ENCODE measurements around the gene CTAGE9.
"Not testable (repeated sequence)": the region's sequence is repeated elsewhere in the genome, so short reads cannot be mapped to it uniquely, and the experiment has no call there.

CTAGE9 gene

GRCh38 chr6:131710917-131711316 is at the start of gene CTAGE9:
Gene CTAGE9, minus strand, starts transcription at chr6:131711017. Its CDS starts 0 bp downstream, at chr6:131711017.
- not testable (repeated sequence) for DNase-seq (ENCODE audit: low read depth in 3 of 3)

- no peak for DNase-seq (ENCODE audit: low read depth in 3 of 3)
Measured at GRCh38 chr6:131758920-131759319, 48.1 kb upstream of the CTAGE9 start.

DNA sequence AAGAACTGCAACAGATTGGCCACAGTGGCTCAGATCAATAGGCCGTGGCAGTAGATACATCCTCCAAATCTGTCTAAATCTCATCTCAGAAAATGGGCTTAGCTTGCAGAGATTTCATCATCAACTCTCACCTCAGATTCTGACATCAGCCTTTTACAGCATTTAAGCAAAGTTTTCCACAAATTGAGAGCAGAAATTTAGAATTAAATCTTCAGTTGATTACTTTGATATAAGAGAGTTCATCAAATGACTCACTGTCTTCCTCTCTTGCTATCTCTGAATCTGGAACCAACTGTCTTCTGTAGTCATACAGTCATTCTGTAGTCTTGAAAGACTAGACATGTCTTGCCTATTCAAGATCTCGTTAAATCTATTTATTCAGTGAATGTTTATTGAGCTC is 45.2 kb upstream of the CTAGE9 start:
- no peak for DNase-seq (ENCODE audit: low read depth in 3 of 3)

DNA sequence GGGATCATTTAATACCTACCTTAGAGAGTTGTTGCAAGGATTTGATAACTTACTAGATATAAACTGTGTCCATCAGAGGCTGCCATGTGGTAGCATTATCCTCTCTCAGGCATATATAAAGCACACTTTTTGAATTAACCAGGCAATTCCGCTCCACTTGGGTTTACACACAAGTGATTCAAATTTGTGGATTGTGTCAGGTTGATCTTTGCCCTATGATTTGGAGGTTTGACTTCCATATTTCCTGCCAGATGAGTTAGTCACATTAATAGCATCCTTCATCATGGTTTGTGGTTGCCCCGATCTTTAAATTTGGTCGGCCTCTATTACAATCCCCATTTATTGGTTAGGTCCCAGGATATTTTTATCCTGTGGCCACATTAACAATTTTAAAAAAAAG is 44.8 kb upstream of the CTAGE9 start:
- DNase-seq (ENCODE audit: low read depth in 3 of 3), result no peak

DNA sequence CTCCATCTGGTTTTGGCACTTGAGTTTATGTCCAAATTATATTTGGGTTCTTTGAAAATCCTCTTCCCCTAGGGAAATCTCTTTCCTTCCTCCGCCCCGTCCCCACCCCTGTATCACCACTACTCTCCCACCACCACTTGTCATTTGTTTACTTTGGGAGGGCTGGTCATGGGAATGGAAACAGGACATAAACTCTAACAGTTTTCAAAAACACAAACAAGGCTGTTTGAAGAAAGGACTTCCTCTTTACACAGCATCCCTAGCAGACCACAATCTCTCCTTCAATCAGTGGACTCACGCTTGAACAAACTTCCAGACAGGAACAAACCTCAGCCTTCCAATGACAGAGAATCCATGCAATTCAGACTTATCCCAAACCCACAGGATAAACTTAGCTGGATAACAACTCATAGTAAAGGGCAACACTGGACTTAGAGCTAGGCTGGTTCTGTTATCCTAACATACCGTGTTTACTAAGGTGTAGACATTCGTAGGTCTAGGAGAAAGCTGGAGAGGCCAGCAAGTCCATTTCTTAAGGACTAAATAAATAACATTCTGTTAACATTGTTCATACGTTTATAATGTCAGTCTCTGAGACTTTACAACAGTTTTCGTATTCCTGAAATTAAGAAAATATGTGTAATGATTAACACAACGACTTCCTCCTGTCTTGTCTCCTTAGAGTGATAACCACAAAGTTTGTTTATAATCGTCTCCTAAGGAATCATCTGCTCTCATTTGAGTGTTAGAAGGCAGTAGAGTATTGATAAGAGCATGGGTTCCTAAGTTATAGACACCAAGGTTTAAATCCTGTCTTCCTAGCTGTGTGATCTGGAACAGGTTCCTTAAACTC is 44.1 kb upstream of the CTAGE9 start:
- no peak for DNase-seq (ENCODE audit: low read depth in 3 of 3)

DNA sequence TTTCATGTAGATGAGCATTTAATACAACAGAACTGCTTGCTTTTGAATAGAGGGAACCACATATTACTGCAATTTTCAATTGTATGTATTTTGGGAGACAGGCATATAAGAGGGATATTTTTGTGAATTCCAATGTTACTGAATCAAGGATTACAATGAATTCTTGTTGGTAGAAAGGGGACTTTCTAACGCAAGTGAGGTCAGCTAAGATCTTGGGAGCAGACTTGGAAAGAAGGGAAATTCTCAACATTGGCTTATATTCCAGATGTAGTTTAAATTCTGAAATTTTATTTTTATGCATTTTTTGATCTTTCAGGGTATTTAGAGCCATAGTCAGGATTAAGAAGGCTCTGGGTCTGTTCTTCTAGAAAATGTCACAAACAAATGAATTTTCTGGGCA is 43.3 kb upstream of the CTAGE9 start:
- no peak for DNase-seq (ENCODE audit: low read depth in 3 of 3)

GRCh38 chr6:131751012-131751715 is 40.3 kb upstream of the CTAGE9 start:
- DNase-seq (ENCODE audit: low read depth in 3 of 3), result not testable (repeated sequence)

DNA sequence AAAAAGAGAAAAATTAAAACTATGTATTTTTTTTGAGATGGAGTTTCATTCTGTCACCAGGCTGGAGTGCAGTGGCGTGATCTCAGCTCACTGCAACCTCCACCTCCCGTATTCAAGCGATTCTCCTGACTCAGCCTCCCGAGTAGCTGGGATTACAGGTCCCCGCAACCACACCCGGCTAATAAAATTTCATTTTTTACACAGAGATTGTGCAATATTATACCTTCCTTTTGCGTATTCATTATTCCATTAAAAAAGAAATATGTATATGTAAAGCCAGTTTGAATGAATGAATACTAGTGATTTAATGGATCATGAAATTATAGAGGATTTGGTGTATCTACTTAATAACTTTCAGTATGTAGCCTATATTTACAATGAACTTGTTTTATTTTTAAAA is 38.2 kb upstream of the CTAGE9 start:
- DNase-seq (ENCODE audit: low read depth in 3 of 3), result no peak

DNA sequence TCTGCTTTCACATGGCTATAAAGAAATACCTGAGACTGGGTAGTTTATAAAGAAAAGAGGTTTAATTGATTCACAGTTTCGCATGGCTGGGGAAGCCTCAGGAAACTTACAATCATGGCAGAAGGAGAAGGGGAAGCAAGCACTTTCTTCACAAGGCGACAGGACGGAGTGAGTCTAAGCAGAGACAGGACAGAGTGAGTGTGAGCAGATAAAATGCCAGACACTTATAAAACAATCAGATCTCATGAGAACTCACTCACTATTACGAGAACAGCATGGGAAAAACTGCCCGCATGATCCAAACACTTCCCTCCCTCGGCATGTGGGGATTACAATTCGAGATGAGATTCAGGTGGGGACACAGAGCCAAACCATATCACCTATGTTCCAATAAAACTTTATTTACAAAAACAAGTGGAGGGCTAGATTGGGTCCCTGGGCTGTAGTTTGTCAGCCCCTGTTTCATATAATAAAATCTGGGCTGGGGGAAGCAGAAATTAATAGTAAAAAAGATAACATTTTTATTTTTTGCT is 37.1 kb upstream of the CTAGE9 start:
- DNase-seq (ENCODE audit: low read depth in 3 of 3), result no peak

GRCh38 chr6:131745476-131745875 is 34.7 kb upstream of the CTAGE9 start:
- DNase-seq (ENCODE audit: low read depth in 3 of 3), result no peak

GRCh38 chr6:131744432-131745287 is 33.8 kb upstream of the CTAGE9 start:
- no peak for DNase-seq (ENCODE audit: low read depth in 3 of 3)

DNA sequence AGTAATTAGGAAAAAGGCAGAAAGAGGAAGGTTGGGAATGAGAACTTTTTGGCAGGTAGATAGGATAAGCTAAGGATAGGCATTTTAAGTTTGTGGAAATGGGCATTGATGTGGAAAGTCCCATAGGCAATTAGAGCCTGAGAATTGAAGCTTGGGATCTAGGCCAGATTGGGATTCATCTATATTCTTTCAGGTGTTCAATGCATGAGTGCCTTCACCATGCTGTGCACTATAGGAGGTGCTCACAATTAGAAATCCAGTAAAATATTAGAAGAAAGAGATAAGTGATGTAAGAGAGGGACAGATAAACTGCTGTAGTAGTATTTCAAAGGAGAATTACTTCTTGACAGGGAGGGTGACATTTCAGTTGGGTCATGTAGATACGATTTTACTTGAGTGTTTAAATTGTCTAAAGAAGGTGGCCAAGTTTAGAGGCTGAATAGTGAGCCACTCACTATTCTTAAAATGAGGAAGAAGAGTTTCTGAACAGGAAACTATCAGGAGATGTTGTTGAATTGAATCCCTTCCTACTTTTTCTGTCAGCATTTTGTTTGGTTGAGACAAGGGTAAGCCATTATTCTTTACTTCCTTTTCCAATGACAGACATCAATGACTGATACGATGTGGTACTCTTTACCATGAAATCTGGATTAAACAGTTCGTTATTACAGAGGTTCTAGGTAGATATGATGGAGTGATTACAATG is 31.0 kb upstream of the CTAGE9 start:
- DNase-seq (ENCODE audit: low read depth in 3 of 3), result no peak

GRCh38 chr6:131740161-131740560 is 29.3 kb upstream of the CTAGE9 start:
- no peak for DNase-seq (ENCODE audit: low read depth in 3 of 3)

- no peak for DNase-seq (ENCODE audit: low read depth in 3 of 3)
Measured at GRCh38 chr6:131739136-131739535, 28.3 kb upstream of the CTAGE9 start.

DNA sequence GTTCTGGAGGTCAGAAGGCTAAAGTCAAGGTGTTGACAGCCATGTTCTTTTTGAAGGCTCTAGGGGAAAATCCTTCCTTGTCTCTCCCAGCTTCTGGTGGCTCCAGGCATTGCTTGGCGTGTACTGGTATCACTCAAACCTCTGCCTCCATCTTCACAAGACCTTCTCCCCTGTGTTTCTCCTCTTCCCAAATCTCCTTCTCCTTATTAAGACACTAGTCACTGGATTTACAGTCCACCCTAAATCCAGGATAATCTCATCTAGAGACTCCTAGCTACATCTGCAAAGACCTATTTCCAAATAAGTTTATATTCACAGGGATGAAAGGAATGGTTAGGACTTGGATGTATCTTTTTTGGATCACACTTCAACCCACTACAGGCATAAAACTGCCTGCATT is 26.0 kb upstream of the CTAGE9 start:
- no peak for DNase-seq (ENCODE audit: low read depth in 3 of 3)

- no peak for DNase-seq (ENCODE audit: low read depth in 3 of 3)
Measured at GRCh38 chr6:131736003-131736596, 25.3 kb upstream of the CTAGE9 start.

GRCh38 chr6:131733376-131734016 is 22.7 kb upstream of the CTAGE9 start:
- DNase-seq (ENCODE audit: low read depth in 3 of 3), result no peak

DNA sequence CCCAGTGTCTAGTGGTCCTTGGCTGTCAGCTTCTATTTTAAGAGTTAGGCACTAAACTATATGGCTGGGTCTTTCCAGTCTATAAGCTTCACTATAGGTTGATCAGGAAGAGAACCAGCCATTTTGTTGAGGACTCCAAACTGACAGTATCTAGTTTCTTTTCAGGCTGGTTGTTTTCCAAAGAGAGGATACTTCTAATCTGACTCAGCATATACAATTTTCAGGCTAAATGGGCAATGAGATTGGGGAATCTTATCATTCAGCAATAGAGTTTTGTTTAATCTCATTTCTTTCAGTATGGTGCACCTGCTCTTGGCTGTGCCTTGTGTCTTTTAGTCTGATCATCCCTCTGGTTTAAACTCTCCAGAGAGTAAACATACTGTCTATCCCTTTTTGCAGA is 20.4 kb upstream of the CTAGE9 start:
- no peak for DNase-seq (ENCODE audit: low read depth in 3 of 3)

- DNase-seq (ENCODE audit: low read depth in 3 of 3), result no peak
Measured at GRCh38 chr6:131730264-131730663, 19.4 kb upstream of the CTAGE9 start.

GRCh38 chr6:131729550-131729949 is 18.7 kb upstream of the CTAGE9 start:
- no peak for DNase-seq (ENCODE audit: low read depth in 3 of 3)

All from stimulated activated CD4-positive, alpha-beta T cell treated with anti-CD3 and anti-CD28 coated beads, TNF-alpha, amount 100 ng/mL, for 48 hours (primary cell).